Uterus (tissue), 2 donors: ENCODE measurements around the gene LRP11.

Source experiments
- CTCF ChIP-seq, 4 experiments: fragments of 200-600 bp in 2 of 4; fragments of 450-650 bp in 2 of 4; sonication (generic) in 2 of 4; IDR thresholded peaks; one replicate each; pipeline ENCODE4 v1.5.1; 2016 to 2019; ENCODE audit warnings: antibody characterized with exemption in 4 of 4, mild to moderate bottlenecking in 2 of 4, moderate library complexity in 1 of 4
- POLR2A ChIP-seq, 2 donors: fragments of 450-650 bp; IDR thresholded peaks; one replicate each; pipeline ENCODE4 v1.6.1; 2016; ENCODE audit warnings: antibody characterized with exemption in 2 of 2, mild to moderate bottlenecking in 1 of 2, moderate library complexity in 1 of 2

- TF ChIP-seq CTCF (IDR thresholded peaks at IDR 0.05) (no peak), POLR2A (IDR thresholded peaks at IDR 0.05) (no peak)
Observed at GRCh38 chr6:149779644-149779963, 84.6 kb downstream of the LRP11 start.
